ENCODE data around the gene SMIM41.

Gene SMIM41

DNA sequence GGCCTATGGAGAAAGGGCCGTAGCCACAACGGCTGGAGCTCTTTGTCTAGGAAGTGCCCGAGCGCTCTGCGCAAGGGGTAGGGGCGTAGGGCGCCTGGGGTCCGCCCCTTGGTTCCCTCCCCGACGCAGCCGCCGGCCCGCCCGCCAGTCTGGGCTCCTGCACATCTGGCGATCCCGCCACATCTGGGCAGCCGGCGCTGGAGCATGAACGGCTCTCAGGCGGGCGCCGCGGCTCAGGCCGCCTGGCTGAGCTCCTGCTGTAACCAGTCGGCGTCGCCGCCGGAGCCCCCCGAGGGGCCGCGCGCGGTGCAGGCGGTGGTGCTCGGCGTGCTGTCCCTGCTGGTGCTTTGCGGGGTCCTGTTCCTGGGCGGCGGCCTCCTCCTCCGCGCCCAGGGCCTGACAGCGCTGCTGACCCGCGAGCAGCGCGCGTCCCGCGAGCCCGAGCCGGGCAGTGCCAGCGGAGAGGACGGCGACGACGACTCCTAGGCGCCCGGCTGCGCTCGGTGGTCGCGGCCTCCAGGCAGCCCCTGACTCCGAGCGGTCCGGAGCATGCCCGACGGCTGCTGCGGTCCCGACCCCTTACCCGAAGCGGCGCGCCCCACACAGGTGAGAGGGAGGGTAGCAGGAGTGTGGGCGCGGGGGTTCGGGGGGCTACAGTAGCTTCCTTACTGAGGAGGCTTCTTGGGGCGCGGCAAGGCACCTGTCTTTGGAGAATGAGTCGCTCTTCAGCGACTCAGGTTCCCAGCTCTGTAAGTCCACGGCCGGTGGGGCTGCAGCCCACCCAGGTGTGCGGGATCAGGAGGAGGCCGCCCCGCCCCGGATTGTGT lies at the start of gene SMIM41:
Gene SMIM41 (plus strand): TSS at position 129 of the 827 bp plus-strand sequence. CDS start 76 bp downstream, at position 205.
- DNase-seq (ENCODE audit: low read depth in 3 of 3, low spot score in 1 of 3): no peak

DNA sequence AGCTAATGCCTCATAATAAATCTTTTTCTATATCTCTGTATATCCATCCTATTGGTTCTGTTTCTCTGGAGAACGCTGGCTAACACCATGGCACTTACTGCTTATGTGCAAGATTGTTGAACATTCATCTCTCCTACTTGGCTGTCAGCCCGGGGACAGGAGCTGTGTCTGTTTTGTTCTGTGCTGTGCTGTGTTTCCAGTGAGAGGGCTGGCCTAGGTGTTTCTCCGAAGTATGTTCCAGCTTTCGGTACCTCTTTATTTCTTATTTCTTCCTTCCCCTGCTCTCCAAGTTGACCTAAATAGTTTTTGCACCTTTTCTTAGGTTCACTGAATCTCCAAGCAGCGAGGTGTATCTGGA lies 47.1 kb upstream of the SMIM41 start:
- no peak for DNase-seq (ENCODE audit: low read depth in 3 of 3, low spot score in 1 of 3)

DNA sequence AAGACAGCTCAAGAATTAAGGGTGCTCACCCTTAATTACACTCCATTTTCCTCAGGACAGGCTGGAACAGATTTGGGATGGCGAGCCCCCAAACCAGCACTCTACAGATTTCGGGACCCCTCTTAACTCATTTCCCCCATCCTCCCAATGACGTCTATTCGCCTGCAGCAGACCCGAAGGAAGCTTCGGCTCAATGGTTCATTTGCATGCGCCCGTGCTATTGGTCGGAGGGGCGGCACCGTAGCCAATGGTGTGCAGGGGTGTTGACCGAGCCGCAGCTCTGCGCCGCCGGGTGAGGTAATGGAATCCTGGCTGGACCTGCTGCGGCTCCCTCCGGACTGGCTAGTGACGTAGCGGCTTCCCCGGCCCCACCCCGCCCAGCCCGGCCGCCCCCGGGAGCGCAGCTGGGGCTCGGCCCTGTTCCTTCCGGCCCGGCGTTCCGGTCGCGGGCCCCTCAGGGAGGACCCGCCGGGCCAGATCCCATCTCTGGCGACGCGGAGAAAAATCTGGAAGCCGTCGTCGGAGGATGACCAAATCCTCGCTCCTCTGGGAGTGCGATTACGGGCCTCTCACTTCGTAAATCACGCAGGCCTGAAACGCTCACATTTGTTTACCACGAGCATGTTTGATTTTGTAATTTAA lies 46.6 kb upstream of the SMIM41 start:
- peak; percentile 72 to 76 (median 73) for DNase-seq (ENCODE audit: low read depth in 3 of 3, low spot score in 1 of 3)

DNA sequence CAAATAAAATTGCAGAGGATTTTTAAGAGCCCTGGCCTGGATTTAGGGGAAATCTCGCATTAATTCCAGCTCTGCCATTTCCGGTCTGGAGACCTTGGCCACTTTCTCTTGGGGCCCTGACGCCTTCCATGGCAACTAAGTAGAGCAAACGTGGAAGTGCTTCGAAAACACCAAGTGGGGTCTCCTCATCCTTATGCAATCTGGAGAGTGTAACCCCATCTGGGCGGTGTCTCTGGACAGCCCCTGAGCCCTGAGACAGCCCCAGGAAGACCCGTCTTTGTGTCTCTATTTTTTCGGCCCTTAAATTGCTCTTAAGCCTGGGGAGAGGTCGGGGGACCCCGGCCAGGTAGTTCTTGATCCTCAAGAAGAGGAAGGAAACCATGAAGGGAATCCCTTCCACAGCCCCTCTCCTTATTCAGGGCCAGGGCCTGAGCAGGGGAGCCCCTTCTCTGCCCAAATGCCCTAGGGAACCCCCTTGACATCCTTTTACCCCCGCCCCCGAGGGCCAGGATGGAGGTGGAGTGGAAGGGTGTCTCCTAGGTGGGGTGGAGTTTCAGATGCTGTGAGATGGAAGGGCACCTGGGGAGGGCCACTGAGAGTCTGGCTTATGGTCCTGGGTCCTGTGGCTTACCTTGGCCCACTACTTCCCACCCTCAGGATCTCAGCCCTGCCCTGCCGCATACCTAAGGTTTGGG lies 45.9 kb upstream of the SMIM41 start:
- DNase-seq (ENCODE audit: low read depth in 3 of 3, low spot score in 1 of 3): no peak

DNA sequence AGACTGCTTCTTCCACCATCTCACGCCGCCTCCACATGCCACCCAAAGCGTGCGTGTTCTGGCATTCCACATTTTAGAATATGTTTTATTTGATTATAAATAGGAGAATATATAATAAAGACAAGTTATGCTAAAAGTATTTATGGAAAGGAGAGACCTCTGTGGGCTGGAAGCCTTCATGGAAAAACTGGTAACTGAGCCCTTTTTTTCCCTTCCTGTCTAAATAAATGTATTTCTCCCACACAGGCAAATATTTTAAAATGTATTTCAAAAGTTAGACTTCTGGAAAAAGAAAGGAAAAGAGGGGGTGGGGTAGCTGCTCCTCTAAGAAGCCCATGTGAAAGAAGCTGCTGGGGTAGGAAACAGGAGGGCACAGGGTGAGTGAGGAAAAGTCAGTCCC lies 44.3 kb upstream of the SMIM41 start:
- no peak for DNase-seq (ENCODE audit: low read depth in 3 of 3, low spot score in 1 of 3)

DNA sequence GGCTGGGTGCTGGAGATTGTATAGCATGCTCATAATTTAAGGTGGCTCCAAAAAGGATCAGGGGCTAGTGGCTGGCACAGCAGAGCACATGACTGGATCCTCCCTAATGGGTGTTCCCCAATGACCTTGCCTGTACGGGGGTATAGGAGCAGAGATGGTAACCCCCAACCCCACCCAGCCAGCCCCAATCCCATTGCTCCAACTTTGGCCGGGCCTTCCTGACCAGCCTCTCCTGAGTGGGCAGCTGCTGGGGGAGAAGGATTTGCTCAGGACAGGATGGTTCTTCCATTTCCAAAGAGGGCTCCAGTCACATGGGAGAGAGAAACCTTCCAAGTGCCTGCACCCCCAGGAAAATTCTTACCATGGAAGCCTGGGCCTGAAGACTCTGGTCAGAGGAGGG lies 43.6 kb upstream of the SMIM41 start:
- DNase-seq (ENCODE audit: low read depth in 3 of 3, low spot score in 1 of 3): no peak

DNA sequence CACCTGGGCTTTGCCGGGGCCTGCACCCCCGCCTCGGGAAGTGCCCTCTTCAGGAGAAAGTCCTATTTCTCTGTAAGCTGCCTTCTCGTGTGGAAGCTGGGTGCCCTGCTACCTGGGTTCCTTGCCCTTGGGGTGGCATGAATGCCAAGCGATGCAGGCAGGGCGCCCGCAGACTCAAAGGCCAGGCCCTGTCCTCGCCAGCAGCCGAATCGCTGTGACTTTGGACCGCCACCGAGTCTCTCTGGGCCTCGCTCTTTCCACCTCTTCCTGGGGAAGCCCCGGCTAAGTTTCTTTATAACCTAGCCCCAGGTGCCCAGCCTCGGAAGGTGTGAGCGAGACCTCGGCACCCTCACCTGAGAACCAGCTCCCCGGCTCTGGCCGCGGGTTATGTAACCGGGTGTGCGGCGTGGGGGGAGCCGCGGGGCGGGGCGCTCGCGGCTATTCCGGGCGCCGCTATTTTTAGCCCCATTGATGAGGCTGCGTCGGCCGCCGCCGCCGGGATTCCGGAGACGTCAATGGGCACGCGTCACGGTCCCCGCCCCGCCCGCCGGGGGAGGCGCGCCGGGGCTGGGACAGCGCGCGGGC lies 42.8 kb upstream of the SMIM41 start:
- peak in 2 of 3 donors; percentile 64 to 80 for DNase-seq (ENCODE audit: low read depth in 3 of 3, low spot score in 1 of 3)

DNA sequence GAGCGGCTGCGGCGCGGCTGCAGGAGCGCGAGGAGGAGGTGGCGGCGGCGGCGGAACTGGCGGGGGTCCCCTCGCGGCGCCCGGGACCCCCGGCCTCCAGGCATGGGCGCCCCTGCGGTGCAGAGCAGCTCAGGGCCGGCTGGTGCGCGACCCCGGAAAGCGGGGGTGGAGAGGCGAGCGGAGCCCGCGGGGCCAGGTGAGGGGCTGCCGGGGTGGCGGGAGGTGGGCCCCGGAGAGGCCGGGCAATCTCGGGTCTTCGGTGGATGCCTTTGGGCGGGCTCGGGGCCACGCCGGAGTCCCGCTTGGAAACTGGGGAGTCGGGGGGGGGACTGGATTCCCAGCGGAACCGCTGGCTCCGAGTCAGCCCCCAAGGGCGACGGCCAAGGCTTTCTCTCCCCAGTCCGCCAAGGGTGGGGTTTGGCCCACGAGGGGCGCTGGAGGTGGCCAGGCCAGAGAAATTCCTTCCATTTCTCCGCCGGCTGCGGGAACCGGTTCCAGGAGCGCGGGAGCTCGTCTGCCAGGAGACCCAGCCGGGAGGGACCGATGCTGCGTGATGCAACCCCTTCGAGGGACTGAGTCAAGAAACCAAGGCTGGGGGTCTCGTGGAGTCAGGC lies 42.1 kb upstream of the SMIM41 start:
- no peak for DNase-seq (ENCODE audit: low read depth in 3 of 3, low spot score in 1 of 3)

DNA sequence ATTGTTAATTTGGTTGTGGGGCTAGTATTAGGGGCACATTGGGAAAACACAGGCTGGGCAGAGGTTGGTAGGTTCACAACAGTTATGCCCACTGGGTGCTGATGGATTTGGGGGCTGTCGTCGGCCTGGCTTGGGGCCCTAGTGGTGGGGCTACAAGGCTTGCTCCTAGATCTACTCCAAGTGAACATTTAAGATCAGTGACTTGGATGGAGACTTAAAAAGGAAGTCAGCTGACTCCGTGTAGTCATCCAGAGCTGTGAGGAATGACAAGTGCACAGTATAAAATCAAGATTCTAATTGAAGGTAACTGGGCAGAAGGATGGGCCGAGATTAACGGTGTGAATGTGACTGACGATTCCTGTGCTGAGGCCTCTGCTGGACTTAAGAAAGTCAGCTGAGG lies 41.1 kb upstream of the SMIM41 start:
- DNase-seq (ENCODE audit: low read depth in 3 of 3, low spot score in 1 of 3): no peak

DNA sequence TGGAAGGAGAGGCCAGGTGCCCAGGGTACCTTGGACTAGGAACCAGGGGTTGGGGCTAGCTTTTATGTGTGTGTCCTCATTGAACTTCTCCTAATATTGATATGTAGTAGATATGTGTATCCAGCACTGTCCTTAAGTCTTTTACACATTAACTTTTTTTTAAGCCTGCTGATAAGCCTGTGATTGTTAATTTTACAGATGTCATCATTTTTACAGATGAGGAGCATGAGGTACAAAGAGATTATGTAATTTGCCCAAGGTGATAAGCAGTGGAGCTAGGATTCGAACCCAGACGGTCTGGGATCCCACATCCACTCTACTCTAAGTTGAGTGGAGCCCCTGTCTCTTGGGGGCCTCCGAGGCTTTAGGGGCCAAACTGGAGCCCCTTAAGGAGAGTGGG lies 38.5 kb upstream of the SMIM41 start:
- DNase-seq (ENCODE audit: low read depth in 3 of 3, low spot score in 1 of 3): no peak

DNA sequence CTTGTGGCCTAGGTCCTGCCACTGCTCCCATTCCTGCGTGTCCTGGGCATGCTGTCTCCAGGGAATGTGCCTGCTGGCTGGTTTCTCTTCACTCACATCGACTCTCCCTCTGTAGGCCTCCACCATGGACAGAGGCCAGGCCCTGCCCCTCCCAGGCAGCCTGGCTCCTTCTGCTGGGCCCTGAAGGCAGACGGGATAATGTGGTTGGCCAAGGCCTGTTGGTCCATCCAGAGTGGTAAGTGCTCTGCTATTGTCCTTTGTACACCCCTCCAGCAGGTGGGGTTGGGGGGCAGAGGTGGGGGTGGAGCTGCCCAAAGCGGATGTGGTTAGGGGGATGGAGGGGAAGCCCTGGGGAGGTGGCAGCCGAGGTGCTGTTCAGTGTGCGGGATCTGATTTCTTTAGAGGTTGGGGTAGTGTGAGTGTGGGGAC lies 37.8 kb upstream of the SMIM41 start:
- no peak for DNase-seq (ENCODE audit: low read depth in 3 of 3, low spot score in 1 of 3)

DNA sequence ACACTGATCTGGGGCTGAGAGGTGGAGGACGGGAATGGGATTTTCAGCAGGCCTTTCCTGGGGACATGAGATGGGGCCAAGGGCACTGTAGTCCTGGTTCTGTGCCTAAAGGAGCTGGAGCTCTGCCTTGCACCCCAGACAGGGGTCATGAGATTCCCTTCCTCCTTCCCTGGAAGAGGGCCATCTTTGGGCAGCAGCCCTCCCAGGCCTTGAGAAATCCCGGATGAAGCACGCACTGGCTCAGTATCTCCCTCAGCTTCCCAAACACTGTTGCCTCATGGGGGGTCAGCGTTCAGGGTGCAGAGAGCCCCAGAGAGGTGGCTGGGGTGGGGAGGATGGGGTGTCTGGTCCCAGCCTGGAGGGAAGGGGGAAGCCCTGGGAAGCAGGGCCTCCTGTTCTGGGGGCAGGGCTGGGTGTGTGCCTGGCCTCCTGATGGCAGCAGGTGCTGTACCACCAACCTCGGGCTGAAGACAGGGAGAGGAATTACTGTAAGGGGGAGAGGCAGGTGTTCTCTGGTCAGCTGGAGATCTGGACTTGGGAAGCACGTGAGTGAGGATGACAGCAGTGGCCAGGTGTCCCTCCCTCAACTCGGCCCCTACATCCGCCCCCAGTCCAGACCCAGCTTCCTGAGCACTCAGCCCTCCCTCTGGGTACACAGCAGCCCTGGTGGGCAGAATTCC lies 36.7 kb upstream of the SMIM41 start:
- no peak for DNase-seq (ENCODE audit: low read depth in 3 of 3, low spot score in 1 of 3)

DNA sequence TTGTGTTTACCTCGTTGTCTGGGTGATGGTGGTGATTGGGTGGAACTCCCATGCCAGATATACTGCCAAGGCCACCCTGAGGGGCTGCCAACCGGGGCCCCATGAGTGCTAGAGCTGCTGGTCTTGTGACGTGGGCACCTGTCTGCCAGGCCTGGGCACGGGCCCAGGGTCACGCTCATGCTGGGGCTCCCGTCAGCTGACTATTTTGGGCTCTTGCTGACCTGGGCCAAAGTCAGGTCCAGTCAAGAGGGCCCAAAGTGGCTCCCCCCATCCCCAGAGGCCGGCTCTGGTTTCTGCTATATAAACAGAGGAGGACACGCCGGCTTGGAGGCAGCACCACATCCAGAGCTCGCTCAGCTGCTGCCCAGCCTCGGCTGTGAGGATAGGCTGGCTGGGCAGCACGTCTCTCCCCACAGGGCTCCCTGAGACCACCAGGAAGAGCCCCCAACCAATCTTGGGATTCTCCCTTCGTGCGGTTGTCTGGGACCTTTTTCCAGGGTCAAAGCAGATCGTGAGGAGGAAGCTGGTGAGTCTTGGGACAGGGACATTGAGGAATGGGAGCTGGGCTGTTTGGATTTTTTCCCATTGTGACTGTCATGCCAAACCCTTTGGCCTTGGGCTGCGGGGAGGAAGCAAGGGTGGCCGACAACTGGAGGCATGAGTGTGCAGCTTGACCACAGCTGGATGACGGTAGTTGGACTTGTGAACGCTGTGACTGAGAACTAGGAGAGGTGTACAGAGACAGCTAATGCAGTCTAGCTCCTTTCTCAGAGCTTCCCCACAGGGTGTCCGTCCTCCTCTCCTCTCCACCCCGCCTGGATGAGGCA lies 35.9 kb upstream of the SMIM41 start:
- DNase-seq (ENCODE audit: low read depth in 3 of 3, low spot score in 1 of 3): no peak

DNA sequence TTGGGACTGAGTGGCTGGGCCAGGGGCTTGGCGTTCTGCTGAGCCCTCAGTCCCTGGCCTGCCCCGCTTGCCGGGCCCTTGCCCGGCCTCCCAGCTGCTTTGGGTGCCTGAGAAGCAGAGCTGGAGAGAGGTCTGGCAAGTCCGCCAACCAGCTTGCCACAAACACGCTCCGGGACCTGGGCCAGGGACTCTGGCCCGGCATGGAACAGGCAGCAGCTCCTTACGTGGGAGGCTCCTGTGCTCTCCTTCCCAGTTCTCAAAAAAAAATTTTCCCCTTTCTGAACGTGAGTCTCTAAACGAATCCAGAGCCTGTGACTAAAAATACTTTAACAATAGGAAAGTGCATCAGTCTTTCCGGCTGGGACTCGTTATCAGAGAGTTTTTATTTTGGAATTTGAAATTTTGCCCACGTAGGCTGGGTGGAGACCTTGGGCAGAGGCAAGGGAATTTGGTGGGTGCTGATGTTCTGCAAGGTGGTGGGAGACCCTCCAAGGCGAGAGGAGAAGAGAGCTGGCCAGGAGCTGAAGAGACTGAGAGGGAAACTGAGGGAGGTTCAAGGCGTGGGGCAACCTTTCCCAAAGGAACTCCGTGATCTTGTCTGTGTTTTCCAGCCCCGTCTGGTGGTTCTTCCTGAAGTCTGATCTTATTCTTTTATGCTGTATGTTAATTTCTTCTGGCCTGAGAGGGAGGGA lies 35.1 kb upstream of the SMIM41 start:
- no peak for DNase-seq (ENCODE audit: low read depth in 3 of 3, low spot score in 1 of 3)

DNA sequence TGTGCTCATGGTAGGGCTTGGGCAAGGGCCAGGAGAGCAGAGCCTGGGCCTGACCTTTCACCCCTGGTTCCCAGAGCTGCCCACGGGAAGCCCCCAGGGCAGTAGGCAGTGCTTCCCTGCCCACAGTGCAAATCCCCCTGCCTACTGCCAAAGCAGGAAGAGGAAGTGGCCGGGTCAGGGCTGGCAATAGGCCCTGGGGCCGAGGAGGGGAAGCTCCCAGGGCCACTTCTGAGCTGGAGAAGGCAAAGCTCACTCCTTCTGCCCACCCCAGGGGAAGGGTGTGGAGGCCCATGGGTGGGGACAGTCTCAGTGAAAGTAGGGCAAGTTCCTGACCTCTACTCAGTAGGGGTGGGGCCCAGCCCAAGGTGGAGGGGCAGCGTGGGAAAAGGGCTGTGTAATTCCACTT lies 33.7 kb upstream of the SMIM41 start:
- DNase-seq (ENCODE audit: low read depth in 3 of 3, low spot score in 1 of 3): no peak

DNA sequence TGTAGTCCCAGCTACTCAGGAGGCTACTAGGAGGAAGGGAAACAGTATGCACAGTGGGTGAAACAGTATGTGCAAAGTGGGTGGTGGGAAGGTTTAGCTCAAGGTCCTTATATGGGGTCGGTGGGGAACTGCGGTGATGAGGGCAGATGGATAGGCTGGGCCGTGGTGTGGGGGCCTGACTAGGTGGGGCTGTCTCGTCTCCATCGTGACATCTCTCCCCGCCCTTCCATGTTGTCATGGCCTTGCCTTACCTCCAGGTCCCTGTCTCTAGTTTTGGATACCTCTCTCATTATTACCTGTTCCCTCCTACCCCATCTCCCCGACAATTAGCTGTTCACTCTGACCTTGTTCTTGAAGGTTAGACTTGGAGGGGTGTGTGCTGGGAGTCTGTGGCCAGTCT lies 32.6 kb upstream of the SMIM41 start:
- DNase-seq (ENCODE audit: low read depth in 3 of 3, low spot score in 1 of 3): no peak

DNA sequence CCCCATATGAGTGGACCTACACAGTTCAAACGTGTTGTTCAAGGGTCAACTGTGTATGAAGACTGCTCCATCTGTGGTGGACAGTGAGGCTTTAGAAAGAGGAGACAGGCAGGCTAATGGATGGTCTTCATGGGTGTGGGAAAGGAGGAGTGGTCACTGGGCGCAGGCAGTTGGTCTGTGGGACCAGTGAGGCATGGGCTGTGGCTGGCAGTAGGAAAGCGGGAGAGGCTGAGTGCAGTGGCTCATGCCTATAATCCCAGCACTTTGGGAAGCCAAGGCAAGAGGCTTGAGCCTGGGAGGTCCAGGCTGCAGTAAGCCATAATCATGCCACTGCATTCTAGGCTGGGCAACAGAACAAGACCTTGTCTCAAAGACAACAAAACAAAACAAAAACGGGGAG lies 30.2 kb upstream of the SMIM41 start:
- DNase-seq (ENCODE audit: low read depth in 3 of 3, low spot score in 1 of 3): no peak

DNA sequence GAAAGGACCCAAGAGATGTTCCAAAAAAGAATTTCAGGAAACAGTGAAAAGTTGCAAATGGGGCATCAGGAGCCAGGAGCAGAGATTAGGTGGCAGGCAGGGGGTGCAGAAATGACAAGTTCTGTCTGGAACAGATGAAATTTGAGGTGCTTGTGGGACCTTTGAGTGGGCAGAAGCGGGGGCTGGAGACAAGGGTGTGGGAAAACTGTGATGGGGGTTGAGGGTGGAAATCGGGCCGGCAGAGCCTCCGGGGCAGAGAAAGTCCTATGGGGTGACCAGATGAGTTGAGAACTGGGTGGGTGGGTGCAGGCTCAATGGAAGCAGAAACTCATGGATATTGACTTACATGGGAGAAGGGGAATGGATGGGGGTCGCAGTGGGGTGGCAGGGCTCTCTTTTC lies 29.8 kb upstream of the SMIM41 start:
- DNase-seq (ENCODE audit: low read depth in 3 of 3, low spot score in 1 of 3): no peak

DNA sequence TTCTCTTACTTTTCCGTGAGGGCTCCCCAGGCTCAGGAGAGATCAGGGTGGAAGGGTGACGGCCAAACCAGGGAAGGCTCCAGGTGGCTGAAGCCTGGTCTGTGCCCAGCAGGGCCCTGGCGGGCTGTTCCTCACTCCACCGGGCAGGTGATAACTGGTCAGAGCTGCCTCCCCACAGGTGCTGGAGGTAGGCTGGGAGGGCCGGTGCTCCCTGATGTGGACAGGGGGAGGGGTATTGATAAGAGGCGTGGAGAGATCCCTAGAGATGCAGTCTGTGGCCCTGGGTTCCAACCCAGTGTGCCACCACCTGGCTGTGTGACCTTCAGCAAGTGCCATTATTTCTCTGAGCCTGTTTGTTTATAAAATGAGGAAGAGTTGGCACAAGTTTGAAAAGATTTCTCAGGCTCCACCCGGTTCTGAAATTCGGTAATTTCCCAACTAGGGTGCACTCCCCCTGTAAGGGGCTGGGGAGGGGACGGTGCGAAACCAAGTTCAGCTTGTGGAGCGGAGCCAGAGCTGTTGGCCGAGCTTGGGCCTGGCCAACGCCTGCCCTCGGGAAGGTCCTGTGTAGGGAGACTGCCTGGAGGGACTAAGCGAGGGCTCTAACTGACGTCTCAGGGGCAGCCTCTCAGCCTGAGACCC lies 29.3 kb upstream of the SMIM41 start:
- DNase-seq (ENCODE audit: low read depth in 3 of 3, low spot score in 1 of 3): peak in 1 of 3 donors; percentile 27
